GM18519 (cell line): Measurements from ENCODE around the gene HLA-DRA.
"Not testable (repeated sequence)": the region's sequence is repeated elsewhere in the genome, so short reads cannot be mapped to it uniquely, and the experiment has no call there.

Source experiments
- ATAC-seq: cut with Tn5 transposase; IDR thresholded peaks from one replicate; pipeline ENCODE4 v1.9.1; 2021; ENCODE audit warnings: mild to moderate bottlenecking, moderate library complexity; ENCODE audit not compliant: unreplicated experiment, low FRiP score

HLA-DRA gene

GRCh38 chr6:32430179-32430578 is 9.5 kb upstream of the HLA-DRA start:
- ATAC-seq, result no peak

GRCh38 chr6:32431142-32431541 is 8.5 kb upstream of the HLA-DRA start:
- no peak for ATAC-seq

DNA sequence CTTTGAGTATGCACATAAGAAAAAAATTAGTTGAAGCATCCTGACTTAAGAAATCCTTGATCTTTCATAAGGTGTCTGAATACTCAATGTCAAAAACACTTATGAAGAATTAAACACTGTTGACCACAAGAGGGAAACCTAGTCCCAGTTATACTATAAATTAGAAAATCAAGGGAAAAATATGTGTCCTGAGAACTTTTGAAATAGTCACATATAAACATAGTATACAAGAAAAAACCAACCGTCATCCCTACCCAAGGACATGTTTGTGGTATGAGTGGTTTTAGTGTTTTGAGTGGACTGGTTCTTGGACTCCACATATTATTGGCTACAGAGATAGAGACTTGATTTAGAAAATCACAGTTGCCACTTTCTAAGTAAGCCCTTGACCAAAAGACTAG is 7.6 kb upstream of the HLA-DRA start:
- no peak for ATAC-seq

GRCh38 chr6:32433950-32434349 is 5.7 kb upstream of the HLA-DRA start:
- not testable (repeated sequence) for ATAC-seq

DNA sequence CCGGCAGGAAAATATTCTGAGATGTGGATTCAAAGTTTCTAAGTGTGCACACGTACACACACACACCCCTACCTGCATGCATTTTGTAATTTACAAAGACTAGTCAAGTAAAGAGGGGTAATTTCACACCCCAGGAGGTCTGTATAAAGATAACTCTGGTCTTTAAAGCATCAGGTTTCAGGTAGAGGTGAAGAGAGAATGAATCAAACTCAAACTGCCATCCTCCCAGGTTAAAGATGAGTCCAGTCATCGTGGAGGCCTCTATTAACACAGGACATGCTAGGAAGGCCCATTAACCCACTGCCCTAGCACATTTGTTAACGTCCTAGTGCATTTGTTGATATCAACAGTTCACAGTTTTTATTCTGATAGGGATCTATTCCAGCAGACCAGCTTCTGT is 3.5 kb upstream of the HLA-DRA start:
- ATAC-seq, result no peak

- ATAC-seq, result peak; percentile 59
Observed at GRCh38 chr6:32436995-32437836, 2.5 kb upstream of the HLA-DRA start.

GRCh38 chr6:32439139-32439538 is 548 bp upstream of the HLA-DRA start:
- ATAC-seq, result no peak

DNA sequence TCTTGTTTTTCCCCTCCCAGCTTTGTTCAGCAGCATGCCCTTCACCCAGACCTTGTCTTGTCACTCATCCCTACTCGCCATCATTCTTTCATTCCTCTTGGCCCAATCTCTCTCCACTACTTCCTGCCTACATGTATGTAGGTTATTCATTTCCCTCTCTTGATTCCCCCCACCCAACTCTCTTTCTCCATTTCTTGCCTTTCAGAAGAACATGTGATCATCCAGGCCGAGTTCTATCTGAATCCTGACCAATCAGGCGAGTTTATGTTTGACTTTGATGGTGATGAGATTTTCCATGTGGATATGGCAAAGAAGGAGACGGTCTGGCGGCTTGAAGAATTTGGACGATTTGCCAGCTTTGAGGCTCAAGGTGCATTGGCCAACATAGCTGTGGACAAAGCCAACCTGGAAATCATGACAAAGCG is 2.6 kb downstream of the HLA-DRA start:
- ATAC-seq, result no peak

DNA sequence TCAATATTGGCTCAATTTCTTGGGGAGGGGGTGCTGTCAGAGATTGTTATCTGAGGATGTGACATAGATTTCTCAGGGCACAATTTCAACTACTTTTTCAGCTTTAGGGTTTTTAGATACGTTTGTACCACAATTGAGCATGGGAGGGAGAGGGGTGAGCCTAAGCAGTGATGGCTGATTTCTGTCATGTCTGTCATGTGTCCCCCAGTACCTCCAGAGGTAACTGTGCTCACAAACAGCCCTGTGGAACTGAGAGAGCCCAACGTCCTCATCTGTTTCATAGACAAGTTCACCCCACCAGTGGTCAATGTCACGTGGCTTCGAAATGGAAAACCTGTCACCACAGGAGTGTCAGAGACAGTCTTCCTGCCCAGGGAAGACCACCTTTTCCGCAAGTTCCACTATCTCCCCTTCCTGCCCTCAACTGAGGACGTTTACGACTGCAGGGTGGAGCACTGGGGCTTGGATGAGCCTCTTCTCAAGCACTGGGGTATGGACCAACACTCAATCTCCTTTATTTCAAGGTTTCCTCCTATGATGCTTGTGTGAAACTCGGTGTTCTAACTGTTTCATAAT is 3.4 kb downstream of the HLA-DRA start:
- no peak for ATAC-seq

DNA sequence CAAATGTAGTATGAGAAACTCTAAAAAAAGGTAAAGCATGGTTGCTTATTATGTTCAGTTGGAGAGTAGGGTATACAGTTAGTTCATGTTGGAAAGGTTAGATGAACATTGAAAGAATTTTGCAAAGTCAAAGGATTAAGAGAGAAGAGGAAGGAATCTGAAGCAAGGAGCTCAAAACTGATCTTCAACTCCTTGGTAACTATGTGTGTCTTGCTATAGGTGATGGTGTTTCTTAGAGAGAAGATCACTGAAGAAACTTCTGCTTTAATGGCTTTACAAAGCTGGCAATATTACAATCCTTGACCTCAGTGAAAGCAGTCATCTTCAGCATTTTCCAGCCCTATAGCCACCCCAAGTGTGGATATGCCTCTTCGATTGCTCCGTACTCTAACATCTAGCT is 4.7 kb downstream of the HLA-DRA start:
- ATAC-seq, result no peak

DNA sequence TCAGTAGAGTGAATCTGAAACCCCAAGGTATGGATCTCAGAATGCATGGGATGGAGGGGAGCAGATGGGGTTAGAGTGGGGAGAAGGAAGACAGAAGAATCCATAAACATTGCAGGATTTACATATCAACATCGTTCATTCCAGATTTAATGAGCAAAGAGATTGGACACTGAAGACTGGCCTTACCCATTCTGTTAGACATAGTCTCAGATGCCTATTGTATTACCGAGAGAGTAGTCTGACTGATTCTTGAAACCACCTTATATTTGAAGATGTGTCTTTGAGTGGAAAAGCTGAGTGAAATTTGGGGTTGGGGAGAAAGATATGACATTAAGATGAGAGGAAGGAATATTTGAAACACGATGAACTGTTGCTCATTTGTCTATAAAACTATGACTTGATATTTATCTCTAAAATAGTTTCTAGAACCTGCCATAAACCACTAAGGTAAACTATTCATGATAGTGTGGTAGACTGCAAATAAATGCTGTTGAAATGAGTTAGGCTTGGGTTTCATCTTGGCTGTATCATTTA is 5.7 kb downstream of the HLA-DRA start:
- ATAC-seq, result no peak

GRCh38 chr6:32447932-32448331 is 8.2 kb downstream of the HLA-DRA start:
- no peak for ATAC-seq

GRCh38 chr6:32449088-32449736 is 9.5 kb downstream of the HLA-DRA start:
- ATAC-seq, result no peak

- no peak for ATAC-seq
Observed at GRCh38 chr6:32457054-32457453, 17.4 kb downstream of the HLA-DRA start.

DNA sequence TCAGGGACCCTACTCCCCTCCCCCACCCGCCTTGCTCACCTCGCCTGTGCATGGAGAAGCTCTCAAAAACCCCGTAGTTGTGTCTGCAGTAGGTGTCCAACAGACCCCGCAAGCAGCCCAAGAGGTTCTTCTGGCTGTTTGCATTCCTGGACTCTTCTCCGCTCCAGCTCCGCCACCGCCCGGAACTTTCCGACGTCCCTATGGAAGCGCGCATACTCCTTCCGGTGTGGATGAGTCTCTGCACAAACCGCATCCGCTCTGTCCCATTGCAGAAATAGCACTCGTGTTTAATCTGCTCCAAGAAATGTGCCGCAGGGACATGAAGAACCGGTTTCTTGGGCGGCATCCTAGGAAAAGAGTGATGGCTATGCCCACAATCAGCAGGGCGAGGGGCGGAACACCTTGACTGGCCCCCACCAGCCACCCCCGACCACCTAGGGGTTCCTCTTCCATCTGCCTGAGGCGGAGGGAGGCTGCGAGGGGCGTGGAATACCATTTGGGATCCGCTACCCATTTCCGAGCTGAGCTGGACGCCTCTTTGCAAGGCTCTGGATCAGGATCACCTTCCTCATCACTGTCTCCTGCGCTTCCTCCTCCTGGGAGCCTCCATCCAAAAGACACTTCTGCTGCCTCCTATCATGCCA is 20.2 kb downstream of the HLA-DRA start:
- no peak for ATAC-seq

GRCh38 chr6:32460528-32460927 is 20.8 kb downstream of the HLA-DRA start:
- ATAC-seq, result no peak

DNA sequence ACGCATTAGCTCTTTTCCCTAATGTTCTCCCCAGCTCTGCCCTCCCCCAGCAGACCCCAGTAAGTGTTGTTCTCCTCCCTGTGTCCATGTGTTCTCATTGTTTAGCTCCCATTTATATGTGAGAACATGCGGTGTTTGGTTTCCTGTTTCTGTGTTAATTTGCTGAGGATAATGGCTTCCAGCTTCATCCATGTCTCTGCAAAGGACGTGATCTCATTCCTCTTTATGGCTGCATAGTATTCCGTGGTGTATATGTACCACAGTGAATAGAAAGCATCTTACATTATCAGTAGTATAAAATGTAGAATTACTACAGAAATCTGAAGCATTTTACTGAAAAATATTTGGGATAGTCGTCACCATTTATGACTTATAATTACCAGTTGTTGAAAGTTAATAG is 21.8 kb downstream of the HLA-DRA start:
- no peak for ATAC-seq

DNA sequence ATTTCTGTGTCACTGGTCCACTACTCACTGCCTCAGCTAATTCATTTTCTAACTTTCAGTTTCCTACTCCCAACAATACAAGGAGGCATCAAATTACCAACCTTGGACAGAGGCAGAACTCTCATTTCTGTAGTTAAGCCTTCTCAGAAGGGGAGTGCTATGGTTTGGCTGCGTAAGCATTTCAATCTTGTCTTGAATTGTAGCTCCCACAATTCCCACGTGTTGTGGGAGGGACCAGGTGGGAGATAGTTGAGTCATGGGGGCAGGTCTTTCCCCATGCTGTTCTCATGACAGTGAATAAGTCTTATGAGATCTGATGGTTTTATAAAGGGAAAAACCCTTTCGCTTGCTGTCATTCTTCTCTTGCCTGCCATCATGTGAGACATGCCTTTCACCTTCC is 22.9 kb downstream of the HLA-DRA start:
- ATAC-seq, result peak; percentile 81

DNA sequence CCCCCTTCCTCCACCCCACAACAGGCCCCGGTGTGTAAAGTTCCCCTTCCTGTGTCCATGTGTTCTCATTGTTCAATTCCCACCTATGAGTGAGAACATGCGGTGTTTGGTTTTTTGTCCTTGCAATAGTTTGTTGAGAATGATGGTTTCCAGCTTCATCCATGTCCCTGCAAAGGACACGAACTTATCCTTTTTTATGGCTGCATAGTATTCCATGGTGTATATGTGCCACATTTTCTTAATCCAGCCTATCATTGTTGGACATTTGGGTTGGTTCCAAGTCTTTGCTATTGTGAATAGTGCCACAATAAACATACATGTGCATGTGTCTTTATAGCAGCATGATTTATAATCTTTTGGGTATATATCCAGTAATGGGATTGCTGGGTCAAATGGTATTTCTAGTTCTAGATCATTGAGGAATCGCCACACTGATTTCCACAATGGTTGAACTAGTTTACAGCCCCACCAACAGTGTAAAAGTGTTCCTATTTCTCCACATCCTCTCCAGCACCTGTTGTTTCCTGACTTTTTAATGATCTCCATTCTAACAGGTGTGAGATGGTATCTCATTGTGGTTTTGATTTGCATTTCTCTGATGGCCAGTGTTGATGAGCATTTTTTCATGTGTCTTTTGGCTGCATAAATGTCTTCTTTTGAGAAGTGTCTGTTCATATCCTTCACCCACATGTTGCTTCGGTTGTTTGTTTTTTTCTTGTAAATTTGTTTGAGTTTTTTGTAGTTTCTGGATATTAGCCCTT is 28.2 kb downstream of the HLA-DRA start:
- ATAC-seq, result not testable (repeated sequence)

DNA sequence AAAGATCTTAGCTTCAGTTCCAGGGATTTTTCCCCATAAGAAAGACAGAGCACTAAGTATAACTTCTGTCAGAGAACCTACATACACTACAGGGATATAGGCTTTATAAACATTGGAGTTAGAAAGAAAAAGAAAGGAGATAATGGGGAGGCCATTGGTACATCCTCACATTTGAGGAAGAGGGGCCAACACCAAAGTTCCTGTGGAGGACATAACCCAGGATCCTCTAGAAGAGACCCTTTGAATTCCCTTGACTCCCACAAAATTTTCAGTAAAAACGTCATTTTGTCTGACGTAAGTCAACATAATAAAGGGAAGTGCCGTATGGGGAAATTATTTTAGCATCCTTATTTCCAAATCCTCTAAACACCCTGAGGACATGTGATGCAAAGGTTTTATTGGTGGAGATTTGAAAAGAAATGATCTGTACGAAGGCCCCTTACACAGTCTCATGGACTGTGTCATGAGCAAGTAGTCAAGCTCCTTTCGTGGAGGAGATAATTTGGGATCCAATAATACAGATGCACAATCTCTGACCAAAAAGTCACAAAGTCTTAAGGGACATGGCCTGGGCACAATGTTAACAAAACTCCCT is 33.2 kb downstream of the HLA-DRA start:
- no peak for ATAC-seq
